RPMI8226 (cell line): ENCODE measurements around the gene STARD13.

ENCODE experiments used
- DNase-seq: peaks from one replicate; pipeline ENCODE4 v3.0.0-alpha.2; 2015

The STARD13 gene, protein sequence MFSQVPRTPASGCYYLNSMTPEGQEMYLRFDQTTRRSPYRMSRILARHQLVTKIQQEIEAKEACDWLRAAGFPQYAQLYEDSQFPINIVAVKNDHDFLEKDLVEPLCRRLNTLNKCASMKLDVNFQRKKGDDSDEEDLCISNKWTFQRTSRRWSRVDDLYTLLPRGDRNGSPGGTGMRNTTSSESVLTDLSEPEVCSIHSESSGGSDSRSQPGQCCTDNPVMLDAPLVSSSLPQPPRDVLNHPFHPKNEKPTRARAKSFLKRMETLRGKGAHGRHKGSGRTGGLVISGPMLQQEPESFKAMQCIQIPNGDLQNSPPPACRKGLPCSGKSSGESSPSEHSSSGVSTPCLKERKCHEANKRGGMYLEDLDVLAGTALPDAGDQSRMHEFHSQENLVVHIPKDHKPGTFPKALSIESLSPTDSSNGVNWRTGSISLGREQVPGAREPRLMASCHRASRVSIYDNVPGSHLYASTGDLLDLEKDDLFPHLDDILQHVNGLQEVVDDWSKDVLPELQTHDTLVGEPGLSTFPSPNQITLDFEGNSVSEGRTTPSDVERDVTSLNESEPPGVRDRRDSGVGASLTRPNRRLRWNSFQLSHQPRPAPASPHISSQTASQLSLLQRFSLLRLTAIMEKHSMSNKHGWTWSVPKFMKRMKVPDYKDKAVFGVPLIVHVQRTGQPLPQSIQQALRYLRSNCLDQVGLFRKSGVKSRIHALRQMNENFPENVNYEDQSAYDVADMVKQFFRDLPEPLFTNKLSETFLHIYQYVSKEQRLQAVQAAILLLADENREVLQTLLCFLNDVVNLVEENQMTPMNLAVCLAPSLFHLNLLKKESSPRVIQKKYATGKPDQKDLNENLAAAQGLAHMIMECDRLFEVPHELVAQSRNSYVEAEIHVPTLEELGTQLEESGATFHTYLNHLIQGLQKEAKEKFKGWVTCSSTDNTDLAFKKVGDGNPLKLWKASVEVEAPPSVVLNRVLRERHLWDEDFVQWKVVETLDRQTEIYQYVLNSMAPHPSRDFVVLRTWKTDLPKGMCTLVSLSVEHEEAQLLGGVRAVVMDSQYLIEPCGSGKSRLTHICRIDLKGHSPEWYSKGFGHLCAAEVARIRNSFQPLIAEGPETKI

DNA sequence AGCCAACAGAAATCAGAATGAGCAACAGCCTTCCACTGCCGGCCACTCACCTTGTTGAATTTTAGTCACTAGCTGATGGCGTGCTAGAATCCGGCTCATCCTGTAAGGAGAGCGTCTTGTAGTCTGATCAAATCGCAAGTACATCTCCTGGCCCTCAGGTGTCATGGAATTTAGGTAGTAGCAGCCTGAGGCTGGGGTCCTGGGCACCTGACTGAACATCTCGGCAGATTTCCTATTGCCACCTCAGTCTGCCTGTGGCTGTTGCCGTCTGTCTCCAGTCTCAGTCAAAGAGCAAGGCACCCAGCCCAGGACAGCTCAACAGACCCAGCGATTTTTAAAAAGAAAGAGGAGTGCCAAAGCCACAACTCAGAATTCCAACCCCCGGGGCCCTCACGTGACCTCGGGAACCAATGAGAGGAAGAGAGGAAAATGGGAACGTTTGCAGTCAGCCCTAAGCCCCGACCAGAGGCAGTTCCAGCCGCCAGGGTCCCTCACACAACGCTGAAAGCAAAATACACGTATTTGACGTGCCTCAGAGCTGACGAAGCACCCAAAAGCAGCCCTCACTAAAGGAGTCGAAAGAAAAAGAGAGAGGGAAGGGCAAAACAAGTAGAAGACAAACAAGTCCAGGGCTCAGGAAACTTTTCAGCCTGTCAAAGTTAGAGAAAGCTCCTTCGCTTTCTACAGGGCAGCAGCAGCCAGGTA, at the start of gene STARD13:
TSS of gene STARD13 (minus strand) at position 336 of the 705 bp plus-strand sequence. CDS start at position 219, 117 bp downstream.
- peak; percentile 28 for DNase-seq

DNA sequence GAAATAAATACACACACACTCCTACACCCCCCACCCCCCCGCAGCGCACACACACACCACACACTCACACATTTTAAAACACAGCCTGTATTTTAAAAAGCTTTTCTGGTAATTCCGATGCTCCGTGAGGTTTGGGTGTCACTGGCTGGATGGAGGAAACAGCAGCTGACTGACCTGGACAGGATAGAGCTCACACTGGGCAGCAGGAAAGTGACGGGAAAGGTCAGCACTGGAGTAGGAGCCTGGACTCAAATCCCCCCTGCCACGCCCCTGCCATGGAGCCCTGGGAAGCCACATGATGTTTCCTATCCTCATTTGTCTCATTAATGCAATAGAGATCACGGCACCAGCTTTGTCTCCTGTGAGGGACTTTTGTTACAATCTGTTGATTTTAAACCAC, 49.3 kb upstream of the STARD13 start:
- no peak for DNase-seq

DNA sequence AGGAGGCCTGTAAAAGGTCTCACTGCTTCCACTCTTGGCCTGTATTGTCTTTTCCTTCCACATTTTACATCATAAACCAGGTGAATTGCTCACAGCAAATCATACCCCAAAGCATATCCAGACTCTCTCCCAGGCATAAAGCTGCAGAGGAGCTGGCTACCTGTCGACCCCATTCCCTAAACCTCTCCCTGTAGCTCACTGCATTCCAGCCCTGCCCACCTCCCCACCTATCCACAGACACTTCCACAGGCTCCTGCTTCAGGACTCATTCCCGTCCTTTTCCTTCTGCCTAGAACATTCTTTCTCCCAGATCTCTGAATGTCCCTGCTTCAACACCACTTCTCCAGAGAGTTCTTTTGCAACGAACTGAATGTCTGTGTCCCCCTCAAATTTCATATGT, 46.4 kb upstream of the STARD13 start:
- DNase-seq = no peak

DNA sequence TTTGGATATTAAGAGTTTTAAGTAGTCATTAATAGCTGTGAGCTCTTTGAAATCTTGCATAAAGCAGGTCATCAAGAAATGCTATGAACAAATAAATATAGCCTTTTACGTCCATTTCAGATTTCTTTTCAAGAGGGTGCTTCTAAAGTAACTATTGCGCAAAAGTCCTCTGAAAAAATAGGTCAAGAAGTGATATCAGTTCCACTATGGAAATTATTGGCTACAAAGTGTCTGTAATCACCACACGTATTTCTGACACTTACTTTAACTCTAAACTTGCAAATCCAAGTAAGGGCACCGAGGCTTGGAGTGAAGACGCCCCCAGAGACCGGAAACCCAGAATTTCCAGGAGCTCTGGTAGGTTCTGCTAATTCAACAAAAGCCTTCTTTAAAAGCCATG, 44.9 kb upstream of the STARD13 start:
- no peak for DNase-seq

DNA sequence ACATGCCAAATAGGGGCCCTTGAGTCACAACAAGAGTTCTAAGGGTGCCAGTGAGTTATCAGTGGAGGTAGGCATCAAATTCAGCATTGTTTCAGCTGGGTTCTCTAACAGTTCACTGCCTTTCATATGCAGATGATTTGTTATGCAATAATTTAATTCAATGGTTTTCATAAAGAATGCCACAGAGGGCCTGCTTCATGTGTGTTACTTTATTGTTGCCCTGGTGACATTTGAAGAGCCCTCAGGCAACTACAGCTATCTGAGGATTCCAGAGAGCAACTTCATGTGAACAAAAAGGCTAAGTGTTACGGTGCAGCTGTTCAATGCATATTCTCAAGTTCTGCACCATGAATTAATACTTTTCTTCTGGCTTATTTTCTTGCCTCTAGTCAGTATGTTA, 43.1 kb upstream of the STARD13 start:
- no peak for DNase-seq

DNA sequence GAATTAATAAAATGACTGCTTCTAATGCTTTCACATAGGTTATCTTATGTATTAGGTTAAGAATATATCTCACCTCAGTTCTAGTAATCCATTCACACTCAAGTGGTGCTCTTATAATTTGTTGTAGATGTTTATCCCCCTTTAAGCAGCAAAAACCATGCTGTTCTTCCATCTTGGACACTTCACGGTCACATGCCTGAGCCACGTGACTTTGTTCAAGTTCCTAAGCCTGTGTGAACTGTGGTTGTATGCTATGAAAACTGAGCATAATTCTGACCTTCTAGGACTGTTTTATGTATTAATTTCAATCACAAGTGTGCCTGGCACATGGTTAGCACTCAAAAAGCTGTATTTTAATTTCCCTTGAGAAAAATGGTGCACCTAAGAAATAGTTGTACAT, 41.2 kb upstream of the STARD13 start:
- no peak for DNase-seq

DNA sequence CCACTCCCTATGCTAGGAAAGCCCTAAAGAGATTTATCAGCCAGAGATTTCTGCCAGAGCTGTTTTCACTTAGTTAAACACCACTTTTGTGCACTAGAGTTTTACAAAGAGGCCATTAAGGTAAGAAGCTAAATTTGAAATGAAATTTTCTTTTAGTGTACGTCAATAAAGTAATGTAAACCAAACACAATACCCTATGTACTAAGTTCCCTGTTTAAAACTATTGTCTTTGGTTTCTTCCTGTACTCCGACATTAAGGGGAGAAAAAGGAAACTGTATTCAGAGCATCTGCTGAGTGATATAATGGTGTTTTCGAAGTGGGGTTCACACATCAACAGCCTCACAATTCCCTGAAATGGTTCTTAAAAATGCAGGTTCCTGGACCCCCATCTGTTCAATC, 40.7 kb upstream of the STARD13 start:
- DNase-seq = no peak

DNA sequence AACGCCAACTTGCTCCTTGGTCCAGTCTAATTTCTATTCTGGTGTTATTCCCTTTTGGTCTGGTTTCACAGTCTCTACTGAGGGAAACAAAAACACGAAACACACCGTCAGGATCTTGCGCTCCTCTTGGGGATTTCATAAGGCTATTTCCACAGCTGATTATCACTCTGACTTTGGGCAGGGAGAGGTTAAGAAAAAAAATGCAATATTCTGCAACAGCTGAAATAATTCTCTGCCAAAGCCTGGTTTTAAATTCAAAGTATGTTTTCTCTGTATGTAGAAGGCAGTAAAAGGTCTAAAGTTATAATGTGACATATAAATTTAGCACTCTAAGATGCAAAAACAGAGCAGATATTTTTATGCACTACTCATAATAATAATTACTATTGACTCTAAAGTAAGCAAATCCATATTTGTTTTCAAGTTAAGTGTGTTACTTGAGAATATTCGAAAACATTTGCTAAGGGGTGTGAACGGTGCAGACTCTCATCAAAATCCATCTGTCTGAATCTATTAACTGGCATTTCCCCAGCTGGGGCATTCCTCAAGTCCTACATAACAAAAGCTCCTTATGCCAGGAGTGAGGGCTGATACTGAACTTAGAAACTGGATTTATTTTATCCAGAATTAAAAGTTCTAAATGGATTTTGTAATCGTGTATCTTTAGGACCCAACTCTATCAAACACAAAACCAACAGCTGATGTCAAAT, 38.4 kb upstream of the STARD13 start:
- DNase-seq = no peak

DNA sequence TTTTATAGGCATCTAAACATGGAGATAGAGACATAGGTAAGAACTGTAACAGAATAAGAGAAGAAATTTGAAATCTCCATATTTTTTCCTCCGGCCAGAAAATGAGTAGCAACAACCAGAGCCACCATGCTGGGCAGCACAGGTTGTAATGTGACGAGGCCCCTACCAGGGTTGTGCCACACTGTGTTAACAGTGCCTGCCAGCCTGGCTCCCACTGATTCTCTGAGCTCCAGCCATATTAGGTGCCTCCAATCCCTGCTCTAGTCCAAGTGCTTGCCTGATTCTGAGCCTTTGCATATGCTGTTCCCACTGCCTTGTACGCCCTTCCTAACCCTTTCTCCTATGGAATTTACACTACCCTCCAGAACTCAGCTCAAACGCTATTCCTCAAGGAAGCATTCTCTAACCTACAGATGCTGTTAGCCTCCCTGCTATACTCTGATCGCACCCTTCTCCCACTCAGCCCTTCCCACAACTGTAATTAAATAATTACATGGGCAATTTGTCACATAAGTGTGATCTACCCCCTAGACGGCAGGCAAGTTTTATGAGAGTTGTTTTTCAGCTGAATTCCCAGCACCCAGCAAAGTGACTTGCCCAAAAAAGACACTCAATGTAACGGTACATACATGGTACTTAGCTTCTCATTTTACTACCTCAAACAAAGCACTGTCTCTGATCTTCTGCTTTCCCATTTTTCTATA, 37.6 kb upstream of the STARD13 start:
- DNase-seq = no peak

DNA sequence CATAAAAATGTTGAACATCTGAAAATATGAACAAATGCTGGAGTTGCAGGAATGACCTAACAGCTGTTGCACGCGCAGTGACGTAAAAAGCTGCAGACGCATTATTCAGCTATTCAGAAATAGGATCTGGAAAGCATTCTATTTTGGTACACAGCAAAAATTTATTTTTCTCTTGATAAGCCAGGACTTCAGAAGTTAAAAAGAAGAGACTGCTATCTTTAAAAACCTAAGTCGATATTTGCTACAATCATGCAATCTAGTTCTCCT, 36.9 kb upstream of the STARD13 start:
- DNase-seq = no peak

DNA sequence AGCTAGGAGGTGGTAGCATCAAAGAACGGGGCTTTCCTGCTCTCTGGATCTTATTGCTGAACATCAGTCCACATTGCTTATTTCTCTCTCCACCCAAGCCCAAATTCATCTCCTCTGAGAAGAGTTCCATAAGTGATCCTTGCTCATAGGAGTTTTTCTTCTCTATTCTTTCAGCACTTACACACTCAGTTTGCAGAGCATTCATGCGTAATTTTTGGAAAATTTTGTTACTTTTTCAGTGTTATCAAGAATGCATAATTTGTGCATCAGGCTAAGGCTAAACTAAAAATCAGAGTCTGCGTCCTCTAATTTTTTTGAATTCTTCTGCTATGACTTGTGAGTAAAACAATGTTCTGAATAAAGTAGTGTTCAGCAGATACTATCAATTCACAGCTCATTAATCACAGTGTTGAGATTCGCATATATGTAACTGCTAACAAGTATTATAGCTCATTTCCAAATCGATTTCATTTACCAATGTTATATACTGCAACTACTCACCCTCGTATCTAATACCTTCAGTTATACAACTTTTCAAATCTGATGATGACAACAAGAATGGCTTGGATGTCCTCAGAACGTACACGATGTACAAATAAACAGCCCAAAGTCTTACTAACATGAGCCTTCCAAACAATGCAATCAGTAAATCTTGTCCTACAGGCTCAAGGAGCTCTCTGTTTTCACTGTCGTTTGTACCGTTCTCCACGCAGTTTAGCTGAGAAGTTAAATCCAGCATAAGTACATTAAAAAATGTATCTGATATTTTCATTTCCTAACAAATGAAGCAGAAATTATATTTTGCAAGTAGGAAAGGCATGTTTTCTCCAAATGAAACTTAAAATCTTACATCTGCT, 36.4 kb upstream of the STARD13 start:
- no peak for DNase-seq

DNA sequence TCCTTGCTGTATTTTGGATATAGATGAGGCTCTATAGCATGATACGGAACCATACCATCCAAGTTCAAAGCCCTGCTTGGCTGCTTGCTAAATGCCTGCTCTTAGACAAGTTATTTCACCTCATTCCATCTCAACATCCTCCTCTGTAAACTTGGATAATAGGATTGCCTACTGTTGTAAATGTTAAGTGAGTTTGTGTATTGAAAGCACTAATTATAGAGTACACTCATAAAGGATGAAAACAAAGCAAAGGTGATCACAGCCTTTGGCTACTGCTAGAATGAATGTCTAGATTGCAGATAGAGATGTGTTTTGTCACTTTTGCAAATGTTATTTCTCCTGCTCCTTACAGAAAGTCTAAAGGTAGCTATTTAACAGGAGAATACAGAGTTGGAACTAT, 34.3 kb upstream of the STARD13 start:
- no peak for DNase-seq

DNA sequence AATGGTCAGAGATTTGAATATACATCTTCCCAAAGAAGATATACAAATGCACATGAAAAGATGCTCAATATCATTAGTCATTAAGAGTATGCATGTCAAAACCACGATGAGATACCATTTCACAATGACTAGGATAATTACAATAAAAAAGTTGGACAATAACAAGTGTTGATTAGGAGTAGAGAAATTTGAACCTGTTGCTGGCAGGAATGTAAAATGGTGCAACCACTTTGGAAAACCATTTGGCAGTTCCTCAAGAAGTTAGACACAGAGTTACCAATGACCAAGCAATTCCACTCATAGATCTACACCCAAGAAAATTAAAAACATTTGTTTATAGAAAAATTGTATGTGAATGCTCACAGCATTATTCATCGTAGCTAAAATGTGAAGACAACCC, 33.2 kb upstream of the STARD13 start:
- no peak for DNase-seq

DNA sequence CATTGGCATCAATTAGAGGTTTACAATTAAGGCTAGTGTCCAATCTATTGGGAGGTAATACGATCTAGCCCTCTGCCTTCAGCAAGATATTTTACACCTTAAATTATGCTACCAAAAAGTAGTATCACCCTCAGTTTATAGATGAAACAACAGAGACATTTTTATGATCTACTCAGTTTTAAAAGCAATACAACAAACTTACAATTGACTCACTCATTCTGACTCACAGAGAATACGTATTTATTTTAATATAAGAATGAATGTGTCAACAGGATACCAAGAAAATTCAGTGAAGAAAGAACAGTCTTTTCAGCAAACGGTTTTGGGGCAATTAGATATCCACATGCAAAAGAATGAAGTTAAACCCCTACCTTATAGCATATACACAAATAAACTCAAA, 32.5 kb upstream of the STARD13 start:
- DNase-seq = no peak

DNA sequence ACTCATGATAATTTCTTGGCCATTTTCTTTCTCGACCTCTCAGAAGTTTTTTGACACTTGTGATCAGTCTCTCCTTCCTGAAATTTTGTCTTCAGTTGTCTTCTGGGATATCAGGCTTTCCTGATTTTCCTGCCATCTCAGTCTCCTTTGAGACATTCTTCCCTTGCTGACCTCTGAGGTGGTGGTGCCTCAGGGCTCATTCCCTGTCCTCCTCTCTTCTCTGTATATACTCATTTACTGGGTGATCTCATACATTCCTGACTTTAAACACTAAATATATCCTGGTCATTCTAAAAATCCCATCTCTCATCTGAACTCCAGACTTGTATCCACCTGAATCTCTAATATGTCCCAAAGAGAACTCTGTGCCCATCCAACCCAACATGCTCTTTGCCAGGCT, 31.3 kb upstream of the STARD13 start:
- DNase-seq = no peak

DNA sequence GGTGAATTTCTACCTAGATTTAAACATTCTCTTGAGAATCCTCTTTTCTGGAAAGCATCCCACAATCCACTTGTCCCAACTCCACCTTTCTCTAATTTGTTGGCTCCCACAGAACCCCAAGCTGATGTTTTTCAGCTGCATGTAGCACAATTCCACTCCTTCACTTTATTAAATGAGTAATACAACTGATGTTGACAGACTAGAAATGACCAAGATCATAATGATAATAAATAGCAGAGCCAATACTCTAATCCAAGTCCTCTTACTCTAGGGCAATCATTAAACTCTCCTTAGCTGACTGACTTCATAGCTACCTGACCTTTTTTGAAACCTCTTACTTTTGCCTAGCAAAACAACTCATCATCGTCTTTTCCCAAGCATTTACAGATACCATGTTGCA, 27.9 kb upstream of the STARD13 start:
- DNase-seq = no peak

DNA sequence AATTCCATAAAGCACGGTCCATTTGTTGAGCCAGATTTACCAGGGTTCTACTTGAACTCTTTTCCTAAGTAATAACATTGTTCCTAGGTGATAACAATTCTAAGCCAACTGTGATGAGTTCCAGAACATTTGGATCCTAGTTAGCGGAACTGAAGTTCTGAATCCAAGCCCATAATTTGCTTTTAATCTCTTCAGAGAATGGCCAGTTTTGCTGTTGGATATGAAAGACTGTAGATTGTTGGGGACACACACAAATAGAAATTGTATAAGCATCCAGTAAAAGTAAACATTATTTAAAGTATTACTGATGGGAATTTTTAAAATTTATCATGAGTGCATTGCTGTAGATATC, 27.3 kb upstream of the STARD13 start:
- no peak for DNase-seq

DNA sequence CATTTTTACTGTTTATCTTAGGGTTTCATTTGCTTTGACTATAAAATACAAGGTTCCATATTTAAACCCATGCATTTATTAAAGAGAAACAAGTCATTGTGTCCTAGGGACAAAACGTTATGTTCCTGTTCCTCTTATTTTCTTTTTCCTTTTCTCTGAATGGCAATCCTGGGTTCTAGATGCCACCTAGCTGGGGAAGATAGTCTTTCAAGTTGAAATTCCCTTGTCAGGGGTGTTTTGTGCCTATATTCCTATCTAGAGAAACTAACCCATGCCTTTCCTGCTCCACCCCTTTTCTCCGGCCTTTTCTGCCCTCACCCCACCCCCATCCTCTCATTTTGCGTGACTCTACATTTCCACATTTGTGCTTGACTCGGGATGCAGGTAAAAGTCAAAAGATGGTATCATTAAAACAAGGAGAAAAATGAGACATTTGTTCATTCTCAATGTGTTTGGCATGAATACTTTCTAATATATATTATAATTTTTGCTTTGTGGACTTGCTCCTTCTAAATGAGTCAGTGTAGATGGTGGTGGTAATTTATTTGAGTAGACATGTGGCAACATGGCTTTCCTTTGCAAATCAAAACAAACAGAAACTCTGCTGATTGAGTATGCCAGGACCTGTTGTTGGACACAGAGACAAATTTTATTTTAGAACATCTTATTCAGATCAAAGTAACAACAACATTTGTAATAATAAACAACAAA, 26.8 kb upstream of the STARD13 start:
- DNase-seq = no peak

DNA sequence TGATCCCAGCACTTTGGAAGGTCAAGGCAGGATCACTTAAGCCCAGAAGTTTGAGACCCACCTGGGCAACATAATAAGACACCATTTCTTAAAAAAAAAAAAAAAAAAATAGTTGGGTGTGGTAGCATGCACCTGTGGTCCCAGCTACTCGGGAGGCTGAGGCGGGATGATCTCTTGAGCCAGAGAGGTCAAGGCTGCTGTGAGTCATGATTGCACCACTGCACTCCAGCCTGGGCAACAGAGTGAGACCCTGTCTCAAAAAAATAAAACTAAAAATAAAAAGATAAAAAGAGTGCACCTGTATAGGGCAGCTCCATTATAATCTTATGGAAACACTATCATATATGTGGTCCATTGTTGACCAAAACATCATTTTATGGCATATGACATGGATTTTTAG, 25.5 kb upstream of the STARD13 start:
- no peak for DNase-seq

DNA sequence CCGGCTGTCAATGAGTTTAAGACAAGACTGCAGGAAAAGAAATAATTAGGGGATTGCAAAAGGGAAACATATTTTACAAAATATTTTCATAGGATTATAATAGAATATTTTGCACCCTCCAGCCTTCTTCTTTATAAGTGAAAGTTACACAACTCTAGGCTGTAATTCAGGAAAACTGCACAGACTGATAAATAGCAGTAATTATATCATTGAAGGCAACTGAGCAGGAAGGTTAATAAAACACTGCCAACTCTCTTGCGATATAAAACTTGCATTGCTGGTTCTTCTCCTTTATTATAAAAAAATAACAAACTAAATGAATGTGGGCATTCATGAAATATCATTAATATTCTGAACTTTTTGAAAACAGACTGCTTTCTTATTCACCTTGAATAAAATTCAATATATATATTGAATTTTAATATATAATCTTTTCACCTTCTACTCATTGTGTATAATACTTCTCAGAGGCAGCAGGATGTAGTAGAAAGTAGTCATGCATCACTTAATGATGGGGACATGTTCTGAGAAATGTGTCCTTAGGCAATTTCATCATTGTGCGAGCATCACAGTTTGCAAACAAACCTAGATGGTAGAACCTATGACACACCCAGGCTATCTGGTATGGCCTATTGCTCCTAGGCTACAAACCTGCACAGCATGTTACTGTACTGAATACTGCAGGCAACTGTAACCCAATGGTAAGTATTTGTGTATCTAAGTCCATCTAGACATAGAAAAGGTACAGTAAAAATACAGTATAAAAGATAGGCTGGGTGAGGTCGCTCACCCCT, 24.9 kb upstream of the STARD13 start:
- no peak for DNase-seq
